GM19452 (cell line): ENCODE measurements around the gene TMEM200C.
A peak's percentile ranks its signal among the peaks of the same experiment; 100 is the strongest.

Experiments used
- ATAC-seq: cut with Tn5 transposase; IDR thresholded peaks from one replicate; pipeline ENCODE4 v1.9.1; 2021; ENCODE audit not compliant: unreplicated experiment

Gene TMEM200C

DNA sequence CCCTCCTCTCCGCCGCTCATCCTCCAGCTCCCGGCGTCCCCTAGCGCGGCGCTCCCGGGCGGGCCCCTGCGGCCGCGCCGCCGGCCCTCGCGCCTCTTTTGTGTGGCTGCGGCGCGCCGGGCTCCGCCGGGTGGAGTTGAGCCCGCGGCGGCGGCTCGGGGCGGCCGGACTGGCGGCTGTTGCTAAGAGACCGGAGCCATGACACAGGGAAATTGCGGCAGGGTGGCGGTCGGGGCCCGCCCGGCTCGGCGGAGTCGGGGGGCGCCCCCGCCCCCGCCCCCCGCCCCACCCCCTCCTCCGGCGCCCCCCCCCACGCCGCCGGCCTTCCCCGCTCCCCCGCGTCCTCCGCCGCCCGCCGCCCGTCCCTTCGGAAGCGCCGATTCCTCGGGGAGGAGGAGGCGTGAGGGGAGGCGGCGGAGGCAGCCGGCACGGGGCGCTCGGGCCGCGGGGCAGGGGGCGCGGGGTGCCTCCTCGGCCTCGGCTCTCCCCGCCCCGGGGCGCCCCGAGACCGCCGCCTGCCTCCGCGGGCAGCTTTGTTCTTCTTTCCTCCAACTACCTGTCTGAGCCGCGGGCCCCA is at the start of gene TMEM200C:
Gene TMEM200C (minus strand): TSS at position 224 of the 577 bp plus-strand sequence. CDS start 3,459 bp downstream, outside the sequence.
- ATAC-seq = peak; percentile 37

- ATAC-seq = no peak
Measured at GRCh38 chr18:5944448-5944847, 49.1 kb upstream of the TMEM200C start.

DNA sequence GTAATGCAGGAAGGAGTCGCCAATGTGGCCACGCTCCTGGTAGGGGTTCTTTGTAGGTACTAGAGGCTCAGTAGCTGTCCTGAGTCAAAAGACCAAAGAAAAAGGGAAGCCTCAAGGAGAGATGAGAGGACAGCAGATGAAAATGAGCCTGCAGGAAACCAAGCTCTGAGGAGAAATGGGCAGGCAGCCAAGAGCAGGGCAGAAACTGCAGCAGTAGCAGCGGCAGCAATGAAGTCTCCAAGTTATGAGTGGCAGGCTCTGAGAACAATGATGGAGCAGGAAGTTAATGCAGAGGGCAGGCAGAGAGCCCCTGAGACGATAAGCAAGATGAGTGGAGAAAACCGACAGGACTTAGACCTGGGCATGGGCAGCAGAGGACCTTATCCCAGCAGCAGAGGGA is 48.2 kb upstream of the TMEM200C start:
- no peak for ATAC-seq

- no peak for ATAC-seq
Measured at GRCh38 chr18:5942591-5942990, 47.3 kb upstream of the TMEM200C start.

DNA sequence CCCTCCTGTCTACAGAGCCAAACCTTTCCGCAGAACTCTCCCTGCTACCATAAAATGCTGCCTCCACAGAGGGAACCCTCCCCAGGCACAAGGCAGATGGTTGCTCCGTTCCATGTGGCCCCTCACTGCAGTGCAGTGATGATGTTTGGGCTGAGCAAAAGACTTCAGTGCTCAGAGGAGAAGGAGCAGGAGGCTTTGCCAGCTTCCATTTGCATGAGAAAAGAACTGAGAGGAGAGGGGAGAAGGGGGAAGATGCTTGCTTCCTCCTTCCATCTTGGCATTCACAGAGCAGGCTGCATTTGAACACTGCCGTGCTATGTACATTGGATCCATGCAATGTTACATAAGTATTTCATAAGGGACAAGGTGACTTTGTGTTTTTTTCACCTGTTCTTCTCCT is 46.6 kb upstream of the TMEM200C start:
- ATAC-seq = no peak

GRCh38 chr18:5939801-5940667 is 44.7 kb upstream of the TMEM200C start:
- no peak for ATAC-seq

GRCh38 chr18:5937795-5938194 is 42.5 kb upstream of the TMEM200C start:
- ATAC-seq = no peak

GRCh38 chr18:5937121-5937520 is 41.8 kb upstream of the TMEM200C start:
- no peak for ATAC-seq

GRCh38 chr18:5930789-5931188 is 35.5 kb upstream of the TMEM200C start:
- no peak for ATAC-seq

GRCh38 chr18:5918205-5918858 is 23.0 kb upstream of the TMEM200C start:
- no peak for ATAC-seq

DNA sequence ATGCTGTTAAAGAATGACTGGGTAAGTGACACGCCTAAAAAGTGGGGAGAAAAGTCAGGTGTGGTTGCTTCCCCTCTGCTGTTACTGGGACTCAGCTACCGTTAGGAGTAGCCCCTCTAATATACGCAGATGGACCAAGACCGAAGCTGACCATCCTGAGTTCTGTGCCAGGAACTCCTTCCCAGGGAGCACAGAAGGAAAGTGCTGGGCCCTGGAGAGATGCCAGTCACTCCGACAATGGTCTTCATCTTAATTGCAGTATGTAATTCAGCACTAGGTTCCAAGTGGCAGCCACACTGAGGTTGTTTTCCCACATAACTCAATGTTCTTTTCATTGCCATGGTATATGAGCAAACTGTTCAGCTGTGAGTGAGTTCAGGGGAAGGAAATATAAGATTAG is 19.6 kb upstream of the TMEM200C start:
- no peak for ATAC-seq

GRCh38 chr18:5914016-5914415 is 18.7 kb upstream of the TMEM200C start:
- no peak for ATAC-seq

DNA sequence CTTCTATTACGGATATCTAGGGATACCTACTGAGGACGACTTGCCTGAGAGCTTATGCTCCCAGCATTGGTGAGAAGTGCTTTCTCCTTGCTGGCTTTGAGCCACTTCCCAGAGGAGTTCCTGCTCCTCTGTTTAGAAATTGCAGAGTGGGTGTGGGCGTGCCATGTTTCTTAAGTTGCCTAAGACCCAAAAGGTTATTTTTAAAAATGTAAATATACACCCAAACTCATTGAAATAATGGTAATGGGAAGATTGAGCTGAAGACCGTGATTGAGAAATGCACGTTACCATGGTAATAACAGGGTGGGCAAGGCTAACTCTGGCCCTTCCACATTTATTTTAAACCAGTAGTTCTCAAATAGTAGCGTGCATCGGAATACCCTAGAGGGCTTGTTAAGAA is 17.2 kb upstream of the TMEM200C start:
- no peak for ATAC-seq

DNA sequence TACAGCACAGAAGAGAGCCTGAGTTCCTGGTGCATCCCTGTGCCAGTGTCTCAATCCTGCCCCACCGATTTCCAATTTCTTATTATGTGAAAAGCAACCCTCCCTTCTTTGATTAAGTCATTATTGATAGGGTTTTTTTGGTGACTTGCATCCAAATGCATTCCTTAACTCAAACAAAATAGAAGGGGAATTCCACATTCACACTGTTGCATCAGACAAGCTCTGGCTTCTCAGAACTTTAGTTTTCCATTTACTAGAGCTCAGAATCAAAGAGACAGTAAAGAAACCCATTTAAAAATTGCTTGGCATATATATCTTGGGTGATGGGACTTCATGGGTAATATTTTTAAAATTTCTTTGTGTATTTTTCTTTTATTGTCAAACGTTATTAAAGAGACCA is 13.8 kb upstream of the TMEM200C start:
- ATAC-seq = no peak

- ATAC-seq = no peak
Measured at GRCh38 chr18:5903386-5903785, 8.1 kb upstream of the TMEM200C start.

DNA sequence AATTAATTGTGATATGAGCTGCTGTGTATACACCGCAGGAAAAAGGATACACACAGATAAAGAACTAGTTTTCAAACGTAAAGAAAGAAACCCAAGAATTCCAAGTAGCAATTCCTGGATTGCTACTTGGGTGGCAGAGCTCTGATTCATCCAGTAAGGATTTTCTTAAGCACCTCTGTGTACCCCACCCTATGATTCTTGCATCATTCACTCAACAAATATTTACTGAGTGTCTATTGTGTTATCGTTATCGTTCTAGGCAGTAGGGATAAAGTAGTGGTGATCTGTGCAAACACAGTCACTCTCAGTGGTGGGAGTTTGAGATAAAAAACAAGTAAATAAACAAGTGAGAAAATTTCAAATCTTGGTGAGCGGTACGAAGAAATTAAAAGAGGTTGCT is 4.9 kb upstream of the TMEM200C start:
- no peak for ATAC-seq

DNA sequence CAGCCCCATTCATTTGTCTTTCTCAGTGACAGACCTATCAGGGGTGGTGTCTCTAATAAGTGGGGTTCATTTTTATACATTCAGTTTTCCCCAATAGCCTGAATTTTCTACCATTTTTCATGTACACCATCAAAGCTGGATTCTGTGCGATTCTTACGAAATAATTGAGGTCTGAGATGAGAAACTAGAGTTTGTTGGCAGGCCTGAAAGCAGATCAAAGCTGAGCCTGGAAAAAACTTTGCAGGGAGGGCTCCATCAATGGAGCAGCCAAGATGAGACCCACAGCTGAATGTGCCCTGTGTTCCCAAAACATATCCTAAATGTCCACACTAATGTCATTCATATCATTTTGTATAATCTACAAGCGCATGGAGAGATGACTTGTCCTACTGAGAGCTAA is 4.5 kb upstream of the TMEM200C start:
- ATAC-seq = no peak

DNA sequence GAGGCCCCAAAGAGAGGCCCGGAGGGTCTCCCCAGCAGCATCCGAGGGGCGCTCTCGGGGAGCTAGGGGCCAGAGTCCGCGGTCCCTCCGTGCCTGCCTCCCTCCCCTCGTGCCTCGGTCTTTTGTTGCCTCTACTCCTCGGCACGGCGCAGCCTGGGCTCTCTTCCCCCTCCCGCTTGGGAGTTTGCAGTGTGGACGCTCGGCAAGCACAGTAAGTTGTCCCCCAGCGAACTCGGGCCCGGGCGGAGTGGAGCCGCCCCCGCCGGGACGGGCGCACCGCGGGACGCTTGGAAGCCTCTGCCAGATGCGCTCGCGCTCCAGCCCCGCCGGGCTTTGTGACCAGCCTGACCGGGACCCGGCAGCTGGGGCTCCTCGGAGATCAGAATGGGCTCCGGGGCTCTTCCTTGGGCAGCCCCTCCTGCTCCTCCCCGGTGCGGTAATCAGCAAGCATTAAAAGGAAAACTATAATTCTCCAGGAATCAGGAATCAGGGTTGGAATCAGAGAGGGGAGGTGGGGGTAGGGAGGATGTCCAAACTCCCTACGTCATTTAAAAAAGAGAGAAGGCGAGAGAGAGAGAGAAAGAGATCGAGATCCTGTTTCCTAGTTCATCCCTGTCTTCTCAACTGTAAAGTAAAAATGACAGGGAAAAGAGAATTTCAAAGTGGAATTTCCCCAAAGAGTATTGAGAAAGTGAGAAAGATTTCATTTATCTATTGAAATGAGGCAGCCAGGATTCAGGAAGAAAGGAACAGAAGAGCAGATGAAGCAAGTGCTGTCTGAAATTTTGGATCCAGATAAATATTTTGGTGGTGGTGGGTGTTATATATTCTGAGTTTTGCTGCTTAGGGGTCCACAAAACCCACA is 786 bp upstream of the TMEM200C start:
- ATAC-seq = no peak

GRCh38 chr18:5894611-5895298 is 567 bp downstream of the TMEM200C start:
- peak; percentile 12 for ATAC-seq

DNA sequence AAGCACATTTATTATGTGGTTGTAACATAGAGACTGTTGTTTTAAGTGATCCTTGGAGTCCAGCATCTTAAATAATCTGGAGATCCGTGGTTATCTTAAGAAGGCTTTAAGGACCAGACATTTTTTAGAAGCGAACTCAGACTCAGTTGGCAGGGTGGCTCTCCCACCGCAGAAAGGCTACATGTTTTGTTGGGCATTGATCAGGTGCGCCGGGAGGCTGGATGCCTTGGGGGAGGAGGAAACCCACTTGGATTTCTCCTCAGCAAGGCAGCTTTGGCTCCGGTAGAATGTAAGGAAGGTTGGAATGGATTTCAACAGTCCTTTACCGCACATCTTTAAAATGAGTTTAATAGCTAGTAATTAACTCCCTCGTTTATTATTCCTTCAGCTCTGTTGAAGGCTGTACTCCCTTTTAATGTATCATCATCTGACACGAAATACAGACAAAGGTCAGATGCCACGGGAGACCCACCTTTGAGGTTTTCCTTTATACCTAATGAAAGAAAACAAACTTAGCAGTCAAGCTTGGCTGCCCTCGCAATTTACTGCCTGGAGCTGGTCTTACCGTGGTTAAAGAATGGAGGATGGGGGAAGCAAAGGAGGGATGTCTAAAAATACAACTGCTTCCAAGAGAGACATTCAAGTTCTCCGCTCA is 1.2 kb downstream of the TMEM200C start:
- ATAC-seq = no peak
